Fibroblast of lung (primary cell): Measurements from ENCODE around the gene PRTN3.

Source experiments
- CTCF ChIP-seq, 2 donors: IDR thresholded peaks in 1 of 2; conservative IDR thresholded peaks in 1 of 2; 1 replicate in 1 of 2; 2 replicates in 1 of 2; pipeline ENCODE4 v1.5.1; 2011 to 2012; ENCODE audit warnings: low read length in 2 of 2, control low read depth in 1 of 2, inconsistent platforms in 1 of 2, low read depth in 1 of 2, mild to moderate bottlenecking in 1 of 2
- EZH2 ChIP-seq: IDR thresholded peaks from 2 replicates; pipeline ENCODE4 v1.5.1; 2012; ENCODE audit warnings: low read length, control low read depth, mild to moderate bottlenecking; ENCODE audit errors: missing control alignments

- TF ChIP-seq CTCF (conservative IDR thresholded peaks at IDR 0.05 in 1 of 2, IDR thresholded peaks at IDR 0.05 in 1 of 2; ENCODE audit: low read depth in 1 of 2, low read length in 2 of 2): no peak
- no peak for TF ChIP-seq EZH2
Observed at GRCh38 chr19:871446-872265, 30.9 kb downstream of the PRTN3 start.
